PFSK-1 (cell line): ENCODE data around the gene IL22.

ENCODE experiments used
- FOXP2 ChIP-seq: optimal IDR thresholded peaks from 2 replicates; pipeline ENCODE3; 2011; ENCODE audit warnings: borderline replicate concordance, control low read depth, inconsistent platforms; ENCODE audit not compliant: insufficient read depth; ENCODE audit errors: extremely low read length, extremely low read depth
- POLR2AphosphoS5 ChIP-seq: IDR thresholded peaks from 2 replicates; pipeline ENCODE4 v1.6.1; 2012; ENCODE audit warnings: low read depth, mild to moderate bottlenecking, control low read depth, low read length, moderate library complexity
- REST ChIP-seq, 2 experiments: IDR thresholded peaks; 2 replicates each; pipeline versions ENCODE4 v1.6.1 to v1.8.0; 2011 to 2012; ENCODE audit warnings: low read depth in 2 of 2, low read length in 2 of 2, control low read depth in 1 of 2, inconsistent platforms in 1 of 2, mild to moderate bottlenecking in 1 of 2, moderate library complexity in 1 of 2; ENCODE audit not compliant: insufficient read depth in 1 of 2
- SIN3A ChIP-seq: IDR thresholded peaks from 2 replicates; pipeline ENCODE4 v1.6.1; 2012; ENCODE audit warnings: mild to moderate bottlenecking, low read length, moderate library complexity, borderline replicate concordance; ENCODE audit not compliant: insufficient read depth
- TAF1 ChIP-seq: IDR thresholded peaks from 2 replicates; pipeline ENCODE4 v1.6.1; 2012; ENCODE audit warnings: low read length, control low read depth, borderline replicate concordance; ENCODE audit not compliant: insufficient read depth

IL22 gene

GRCh38 chr12:68223067-68223747 is 30.2 kb downstream of the IL22 start:
- TF ChIP-seq FOXP2 (no peak), SIN3A (peak; percentile 54; the same call in 1 of the 2 replicates), TAF1 (peak; percentile 38; the same call in 1 of the 2 replicates)

- no peak for TF ChIP-seq REST (IDR thresholded peaks at IDR 0.05; ENCODE audit: insufficient read depth in 1 of 2, low read depth in 2 of 2, low read length in 2 of 2)
- no peak for TF ChIP-seq FOXP2
- TF ChIP-seq TAF1 = no peak
- no peak for TF ChIP-seq SIN3A
- no peak for TF ChIP-seq POLR2AphosphoS5
These were observed 31.1 kb downstream of the IL22 start for GRCh38 chr12:68222326-68222725.

GRCh38 chr12:68221497-68221896 is 31.9 kb downstream of the IL22 start:
- TF ChIP-seq REST (IDR thresholded peaks at IDR 0.05; ENCODE audit: insufficient read depth in 1 of 2, low read depth in 2 of 2, low read length in 2 of 2) = no peak
- TF ChIP-seq POLR2AphosphoS5 = no peak
- no peak for TF ChIP-seq SIN3A
- TF ChIP-seq FOXP2 = no peak
- no peak for TF ChIP-seq TAF1

GRCh38 chr12:68210875-68211274 is 42.5 kb downstream of the IL22 start:
- TF ChIP-seq TAF1 (no peak), FOXP2 (no peak), POLR2AphosphoS5 (no peak), SIN3A (no peak), REST (IDR thresholded peaks at IDR 0.05; ENCODE audit: insufficient read depth in 1 of 2, low read depth in 2 of 2, low read length in 2 of 2) (no peak)

GRCh38 chr12:68207276-68207675 is 46.1 kb downstream of the IL22 start:
- TF ChIP-seq TAF1 (no peak), POLR2AphosphoS5 (no peak), SIN3A (no peak), FOXP2 (no peak), REST (IDR thresholded peaks at IDR 0.05; ENCODE audit: insufficient read depth in 1 of 2, low read depth in 2 of 2, low read length in 2 of 2) (no peak)
